WI38 (cell line): Measurements from ENCODE around the gene PACRG.

Source experiments
- H3K4me3 ChIP-seq: 2 replicates; pipeline ENCODE4 v1.5.1; 2011; ENCODE audit warnings: low read depth, mild to moderate bottlenecking, control low read depth, low read length
- CTCF ChIP-seq: IDR thresholded peaks from 2 replicates; pipeline ENCODE4 v1.5.1; 2012; ENCODE audit warnings: low read depth, mild to moderate bottlenecking, control low read depth, low read length

Gene PACRG

DNA sequence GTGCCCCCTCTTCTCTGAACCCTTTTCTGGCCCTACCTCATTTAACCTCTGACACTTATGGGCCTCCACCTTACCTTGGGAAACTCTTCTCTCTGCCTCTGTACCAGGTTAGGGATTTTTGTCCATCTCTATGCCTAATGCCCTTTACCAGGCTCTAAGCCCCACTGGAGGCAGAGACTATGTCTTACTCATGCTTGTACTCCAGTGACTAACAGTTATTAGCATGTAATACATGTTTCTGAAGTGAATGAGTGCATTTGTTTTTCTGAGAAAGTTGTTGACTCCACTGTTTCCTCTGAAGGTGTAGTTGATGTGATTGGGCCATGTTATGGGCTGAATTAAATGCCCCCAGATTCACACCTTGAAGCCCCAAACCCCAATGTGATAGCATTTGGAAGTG lies 234.3 kb downstream of the PACRG start:
- TF ChIP-seq CTCF, result no peak
- H3K4me3 ChIP-seq, result no peak overlapping the region

DNA sequence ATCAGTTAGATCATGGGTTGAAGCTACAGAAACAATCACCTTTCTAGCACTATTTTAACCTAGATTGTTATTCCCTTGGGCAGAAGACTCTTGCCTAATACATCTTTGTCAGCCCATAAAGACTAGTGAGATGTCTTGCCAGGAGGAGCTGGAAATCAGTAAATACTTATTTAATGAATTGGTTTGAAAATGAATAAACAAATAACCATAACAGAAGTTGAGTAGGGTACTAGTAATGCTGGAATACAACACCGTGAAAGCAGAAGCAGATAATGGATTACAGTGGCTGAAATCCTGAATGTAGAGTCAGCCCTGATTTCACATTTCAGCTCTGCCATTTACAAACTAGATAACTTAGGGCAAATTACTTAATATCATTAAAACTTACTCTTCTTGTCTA lies 236.1 kb downstream of the PACRG start:
- H3K4me3 ChIP-seq, result no peak overlapping the region
- TF ChIP-seq CTCF, result no peak

DNA sequence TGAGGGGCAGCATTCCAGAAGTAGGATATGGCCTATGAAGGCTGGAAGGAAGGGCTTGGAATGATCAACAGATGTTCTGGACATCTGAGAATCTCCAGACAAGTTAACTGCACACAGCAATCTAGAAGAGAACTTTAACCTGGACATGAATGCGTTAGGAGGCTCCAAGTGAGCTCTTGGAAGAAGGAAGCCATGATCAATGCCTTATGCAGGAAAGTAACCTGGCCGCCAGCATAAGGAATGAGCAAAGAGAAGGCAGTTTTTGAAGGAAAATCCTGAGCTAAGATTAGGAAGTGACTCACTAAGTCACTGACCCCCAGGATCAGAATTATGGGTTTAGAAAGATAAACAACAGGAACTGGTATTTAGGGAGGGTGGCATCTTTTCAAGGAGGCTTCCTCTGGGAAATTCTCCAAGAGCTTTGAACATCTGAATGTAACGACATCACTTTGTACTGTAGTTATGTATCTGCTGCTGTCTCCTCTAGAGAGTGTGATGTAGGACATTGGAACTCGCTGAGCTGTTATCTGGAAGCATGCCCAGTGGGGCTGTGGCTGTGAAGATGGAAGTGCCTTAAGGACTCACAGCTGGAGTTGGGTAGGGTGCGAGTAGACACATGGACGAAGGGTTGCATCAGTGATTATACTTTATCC lies 236.8 kb downstream of the PACRG start:
- TF ChIP-seq CTCF, result no peak
- H3K4me3 ChIP-seq, result no peak overlapping the region

DNA sequence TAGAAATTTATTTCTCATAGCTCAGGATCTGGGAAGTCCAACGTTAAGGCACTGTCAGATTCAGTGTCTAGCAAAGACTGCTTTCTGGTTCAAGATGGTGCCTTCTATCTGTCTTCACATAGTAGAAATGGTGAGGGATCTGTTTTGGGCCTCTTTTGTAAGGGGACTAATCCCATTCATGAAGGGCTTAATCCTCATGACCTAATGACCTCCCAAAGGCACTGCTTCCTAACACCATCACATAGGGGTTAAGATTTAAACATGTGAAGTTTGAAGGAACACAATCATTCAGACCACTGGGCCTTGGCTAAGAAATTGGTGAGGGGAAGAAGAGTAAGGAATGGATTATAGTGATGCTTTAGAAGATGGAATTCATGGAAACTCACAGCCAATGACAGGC lies 237.6 kb downstream of the PACRG start:
- no peak for TF ChIP-seq CTCF
- H3K4me3 ChIP-seq, result no peak overlapping the region

DNA sequence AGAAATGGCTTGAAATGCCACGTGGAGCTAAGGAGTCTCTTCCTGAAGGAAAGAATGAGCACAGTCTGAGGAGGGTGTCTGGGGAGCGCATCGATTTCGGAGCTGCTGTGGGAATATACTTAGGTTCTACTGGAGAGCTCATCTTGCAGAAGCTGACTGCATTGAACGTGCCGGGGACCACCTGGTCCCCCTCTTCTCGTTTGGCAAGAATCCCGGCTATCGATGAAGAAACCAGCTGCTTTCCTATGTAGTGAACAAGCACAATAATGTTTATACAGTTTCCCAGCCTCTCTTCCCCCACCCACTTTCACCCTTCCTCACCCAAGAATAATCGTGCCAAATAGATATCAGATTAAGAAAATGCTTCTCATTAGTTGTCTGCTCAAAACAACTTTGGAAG lies 242.5 kb downstream of the PACRG start:
- TF ChIP-seq CTCF, result no peak
- no peak overlapping the region for H3K4me3 ChIP-seq

GRCh38 chr6:162971356-162971755 lies 243.6 kb downstream of the PACRG start:
- no peak for TF ChIP-seq CTCF
- no peak overlapping the region for H3K4me3 ChIP-seq

DNA sequence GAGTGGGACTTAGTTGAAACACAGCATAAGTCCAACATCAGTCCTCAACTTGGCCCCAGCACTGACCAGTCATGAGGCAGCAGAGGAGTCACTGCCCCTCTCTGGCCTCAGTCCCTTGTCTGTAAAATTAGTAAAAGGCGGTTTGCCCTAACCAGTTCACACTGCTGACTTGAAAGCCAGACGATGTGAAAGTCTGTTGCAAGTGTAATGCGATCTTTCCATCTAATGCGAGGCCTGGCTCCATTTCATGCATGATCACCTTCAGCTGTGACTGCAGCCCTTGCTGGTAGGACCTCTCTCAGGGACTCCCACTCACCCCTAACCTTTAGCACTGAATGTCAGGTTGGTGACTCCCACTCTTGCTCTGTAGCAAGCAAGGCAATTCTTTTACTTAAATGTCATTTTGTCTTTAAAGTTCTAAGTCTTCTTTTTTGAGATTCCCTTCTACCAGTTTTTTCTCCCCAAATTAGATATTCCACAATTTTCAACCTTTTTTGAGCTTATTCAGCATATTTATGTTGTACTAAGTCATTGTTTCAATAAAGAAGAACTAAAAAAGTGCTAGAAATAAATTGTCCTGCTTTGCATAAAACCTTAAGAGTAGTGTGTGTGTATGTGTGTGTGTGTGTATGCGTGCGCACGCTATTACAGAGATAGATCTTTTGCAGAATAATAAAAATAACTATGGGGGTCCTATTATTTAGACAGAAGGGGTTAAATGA lies 245.5 kb downstream of the PACRG start:
- no peak overlapping the region for H3K4me3 ChIP-seq
- no peak for TF ChIP-seq CTCF
